Activated CD4-positive, alpha-beta T cell treated with anti-CD3 and anti-CD28 coated beads, Interleukin-2, Interleukin-4, amounts not matched to agents 100 ng/mL and 50 ng/mL, durations not matched to agents 16 hours and 8 hours (primary cell): ENCODE measurements around the gene ID4.
"Not testable (repeated sequence)": the region's sequence is repeated elsewhere in the genome, so short reads cannot be mapped to it uniquely, and the experiment has no call there.

Source experiments
- DNase-seq: peaks from one replicate; pipeline ENCODE4 v3.0.0-alpha.2; 2020; ENCODE audit warnings: low spot score

The ID4 gene

GRCh38 chr6:19833947-19834346 lies 3.2 kb upstream of the ID4 start:
- no peak for DNase-seq

GRCh38 chr6:19834858-19835257 lies 2.3 kb upstream of the ID4 start:
- no peak for DNase-seq

DNA sequence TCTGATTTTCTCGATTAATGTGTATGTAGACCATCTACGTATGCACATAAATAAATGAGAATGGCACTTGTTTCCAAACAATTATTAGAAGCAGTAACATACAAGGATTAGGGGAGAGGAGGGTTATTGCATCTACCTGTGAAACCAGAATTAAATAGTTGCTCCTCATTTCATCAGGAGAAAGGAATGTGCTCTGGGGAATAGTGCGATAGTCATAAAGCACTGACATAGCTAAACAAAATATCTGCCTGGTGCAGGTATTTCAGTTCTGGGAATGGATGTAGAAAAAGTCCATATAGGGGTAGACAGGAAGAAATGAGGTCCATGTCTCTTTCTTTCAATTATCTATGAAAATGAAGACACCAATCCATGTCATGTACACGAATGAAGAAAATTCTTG lies 1.6 kb upstream of the ID4 start:
- DNase-seq: no peak

DNA sequence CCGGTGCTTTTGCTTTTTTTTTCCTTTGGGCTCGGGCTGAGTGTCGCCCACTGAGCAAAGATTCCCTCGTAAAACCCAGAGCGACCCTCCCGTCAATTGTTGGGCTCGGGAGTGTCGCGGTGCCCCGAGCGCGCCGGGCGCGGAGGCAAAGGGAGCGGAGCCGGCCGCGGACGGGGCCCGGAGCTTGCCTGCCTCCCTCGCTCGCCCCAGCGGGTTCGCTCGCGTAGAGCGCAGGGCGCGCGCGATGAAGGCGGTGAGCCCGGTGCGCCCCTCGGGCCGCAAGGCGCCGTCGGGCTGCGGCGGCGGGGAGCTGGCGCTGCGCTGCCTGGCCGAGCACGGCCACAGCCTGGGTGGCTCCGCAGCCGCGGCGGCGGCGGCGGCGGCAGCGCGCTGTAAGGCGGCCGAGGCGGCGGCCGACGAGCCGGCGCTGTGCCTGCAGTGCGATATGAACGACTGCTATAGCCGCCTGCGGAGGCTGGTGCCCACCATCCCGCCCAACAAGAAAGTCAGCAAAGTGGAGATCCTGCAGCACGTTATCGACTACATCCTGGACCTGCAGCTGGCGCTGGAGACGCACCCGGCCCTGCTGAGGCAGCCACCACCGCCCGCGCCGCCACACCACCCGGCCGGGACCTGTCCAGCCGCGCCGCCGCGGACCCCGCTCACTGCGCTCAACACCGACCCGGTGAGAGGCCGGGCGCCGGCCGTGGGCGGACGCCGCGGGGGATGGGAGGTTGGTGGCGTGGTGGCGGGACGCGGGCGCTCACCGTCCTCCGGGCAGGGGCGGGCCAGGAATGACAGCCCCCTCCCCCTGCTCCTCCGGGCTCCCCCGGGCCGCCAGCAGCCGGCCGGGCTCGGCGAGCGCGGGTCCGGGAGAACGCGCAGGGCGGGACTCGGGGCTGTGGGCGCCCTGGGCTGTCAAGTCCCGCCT lies 606 bp downstream of the ID4 start:
- no peak for DNase-seq

DNA sequence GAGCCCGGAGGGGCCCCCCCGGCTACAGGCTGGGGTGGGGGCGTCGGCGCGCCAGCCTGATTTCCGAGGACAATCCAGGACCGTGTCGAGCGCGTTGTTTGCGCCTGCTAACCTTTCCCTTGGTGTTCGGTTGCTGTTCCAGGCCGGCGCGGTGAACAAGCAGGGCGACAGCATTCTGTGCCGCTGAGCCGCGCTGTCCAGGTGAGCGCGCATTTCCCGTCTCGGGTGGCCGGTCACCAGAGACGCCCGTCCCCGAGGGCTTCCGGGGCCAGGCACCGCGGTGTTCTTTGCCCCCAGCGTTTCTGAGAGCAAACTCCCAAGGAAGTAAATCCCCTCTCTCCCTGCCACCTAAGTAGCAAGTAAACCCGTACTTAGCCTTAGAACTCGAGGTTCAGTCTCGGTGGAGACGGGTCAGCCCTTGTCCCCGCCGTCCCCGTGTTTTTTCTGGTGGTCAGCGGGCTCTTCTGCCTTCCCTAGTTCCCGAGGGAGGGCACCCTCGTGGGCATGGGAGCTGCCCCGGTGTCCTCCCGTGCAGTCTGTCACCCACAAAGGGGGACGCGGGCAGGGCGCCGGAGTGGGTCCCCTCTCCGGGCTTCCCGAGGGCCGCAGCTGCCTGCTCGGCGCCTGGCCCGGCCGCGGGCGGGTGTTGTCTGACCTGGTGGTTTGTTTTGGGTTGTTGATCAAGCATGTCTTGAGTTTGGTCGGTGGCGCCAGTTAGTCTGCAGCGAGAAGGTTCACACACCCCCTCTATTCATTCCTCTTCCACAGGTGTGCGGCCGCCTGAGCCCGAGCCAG lies 1.5 kb downstream of the ID4 start:
- no peak for DNase-seq

DNA sequence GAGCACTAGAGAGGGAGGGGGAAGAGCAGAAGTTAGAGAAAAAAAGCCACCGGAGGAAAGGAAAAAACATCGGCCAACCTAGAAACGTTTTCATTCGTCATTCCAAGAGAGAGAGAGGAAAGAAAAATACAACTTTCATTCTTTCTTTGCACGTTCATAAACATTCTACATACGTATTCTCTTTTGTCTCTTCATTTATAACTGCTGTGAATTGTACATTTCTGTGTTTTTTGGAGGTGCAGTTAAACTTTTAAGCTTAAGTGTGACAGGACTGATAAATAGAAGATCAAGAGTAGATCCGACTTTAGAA lies 2.0 kb downstream of the ID4 start:
- DNase-seq: no peak

DNA sequence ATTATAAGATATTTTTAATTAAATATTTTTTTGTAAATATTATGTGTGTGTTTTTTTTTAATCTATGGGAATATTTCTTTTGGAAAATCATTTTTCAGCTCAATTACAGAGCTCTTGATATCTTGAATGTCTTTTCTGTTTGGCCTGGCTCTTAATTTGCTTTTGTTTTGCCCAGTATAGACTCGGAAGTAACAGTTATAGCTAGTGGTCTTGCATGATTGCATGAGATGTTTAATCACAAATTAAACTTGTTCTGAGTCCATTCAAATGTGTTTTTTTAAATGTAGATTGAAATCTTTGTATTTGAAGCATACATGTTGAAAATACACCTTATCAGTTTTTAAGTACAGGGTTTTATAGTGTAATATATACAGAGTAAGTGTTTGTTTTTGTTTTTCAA lies 2.6 kb downstream of the ID4 start:
- no peak for DNase-seq

- no peak for DNase-seq
These were observed 4.0 kb downstream of the ID4 start for GRCh38 chr6:19841181-19841580.

DNA sequence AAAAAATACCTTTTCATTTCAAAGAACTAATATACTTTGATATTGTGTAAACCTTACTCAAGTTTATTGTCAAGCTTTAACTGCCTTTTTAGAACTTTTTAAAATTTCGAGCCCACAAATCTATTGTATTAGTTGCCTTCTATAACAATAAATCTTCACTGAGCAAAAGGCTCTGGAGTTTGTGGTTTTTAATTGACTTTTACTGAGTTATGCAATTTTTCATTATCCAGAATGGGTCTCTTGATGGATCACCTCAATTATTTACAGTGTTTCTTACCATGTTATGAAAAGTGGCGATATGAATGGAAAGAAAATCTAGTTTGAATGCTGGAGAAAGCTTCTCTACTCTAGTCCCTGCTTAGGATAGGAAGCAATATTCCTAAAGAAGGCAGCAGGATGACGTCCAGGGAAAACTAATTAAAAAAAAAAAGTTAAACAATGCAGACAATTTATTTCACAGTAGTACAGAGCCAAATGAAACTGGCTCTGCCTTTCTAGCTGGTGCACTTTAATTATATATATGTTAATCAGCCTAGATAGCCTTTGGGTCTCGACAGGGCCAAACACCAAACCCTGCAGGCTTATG lies 5.0 kb downstream of the ID4 start:
- DNase-seq: no peak

DNA sequence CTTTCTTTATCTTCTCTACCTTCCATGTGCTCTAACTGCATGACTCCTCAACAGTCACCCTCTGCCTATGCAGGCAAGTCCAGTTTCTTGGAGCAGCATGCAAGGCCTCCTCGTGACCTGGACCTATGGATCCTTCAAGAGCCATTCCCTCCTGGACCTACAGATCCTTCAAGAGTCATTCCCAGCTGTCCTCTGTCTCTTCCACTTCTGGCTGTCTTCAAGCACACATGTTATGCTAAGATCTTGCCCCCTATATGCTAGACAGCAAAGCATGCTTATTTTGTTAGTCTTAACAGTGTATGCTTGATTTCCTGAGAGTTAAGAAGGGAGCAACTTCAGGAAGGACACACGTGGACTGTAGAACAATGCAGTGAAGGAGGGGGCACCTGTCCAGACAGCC lies 7.5 kb downstream of the ID4 start:
- no peak for DNase-seq

DNA sequence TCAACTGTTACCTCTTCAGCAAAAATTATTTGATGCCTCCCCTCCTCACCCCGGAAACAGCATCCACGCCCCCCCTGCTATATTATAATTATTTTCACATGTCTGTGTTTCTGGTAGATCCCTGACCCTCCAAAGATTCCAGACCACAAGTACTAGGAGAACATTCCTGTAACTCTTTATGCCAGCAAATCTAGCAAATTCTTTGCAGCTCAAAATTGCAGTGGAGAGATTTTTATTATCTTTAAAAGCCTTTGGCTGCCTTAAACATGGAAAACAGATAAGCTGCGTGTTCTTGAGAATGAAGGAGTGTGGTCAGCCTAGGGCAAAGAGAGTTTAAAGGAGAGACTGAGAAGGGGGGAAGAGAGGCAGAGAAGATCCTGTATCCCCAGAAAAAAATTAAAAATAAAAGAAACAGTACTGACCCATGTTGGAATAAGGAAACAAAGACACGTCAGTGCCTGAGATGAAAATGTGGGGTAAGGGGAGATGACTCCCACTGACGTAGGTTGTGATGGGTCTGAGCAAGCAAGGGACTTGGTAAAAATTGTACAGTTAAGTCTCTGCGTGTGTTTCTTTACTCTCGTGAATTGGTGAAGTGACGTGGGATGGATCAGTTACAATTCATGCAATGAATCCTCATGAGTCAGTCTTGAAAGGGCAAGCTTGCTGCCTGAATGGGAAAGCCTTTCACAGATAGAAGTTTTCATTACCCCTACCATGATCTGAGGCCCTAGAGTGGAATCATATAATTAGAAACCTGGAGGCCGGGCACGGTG lies 8.3 kb downstream of the ID4 start:
- DNase-seq: no peak

- DNase-seq: no peak
These were observed 11.4 kb downstream of the ID4 start for GRCh38 chr6:19848465-19849029.

- DNase-seq: no peak
These were observed 12.0 kb downstream of the ID4 start for GRCh38 chr6:19849196-19849595.

DNA sequence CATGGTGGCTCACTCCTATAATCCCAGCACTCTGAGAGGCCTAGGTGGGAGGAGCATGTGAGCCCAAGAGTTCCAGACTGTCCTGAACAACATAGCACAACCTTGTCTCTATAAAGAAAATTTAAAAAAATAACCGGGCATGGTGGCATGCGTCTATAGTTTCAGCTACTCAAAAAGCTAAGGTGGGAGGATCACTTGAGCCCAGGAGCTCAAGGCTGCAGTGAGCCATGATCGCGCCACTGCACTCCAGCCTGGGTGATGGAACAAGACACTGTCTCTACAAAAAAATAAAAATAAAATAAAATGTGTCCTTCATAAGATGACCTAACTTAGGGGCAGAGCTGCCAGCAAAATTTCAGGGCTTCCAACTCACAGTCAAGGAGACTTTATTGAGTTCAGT lies 12.6 kb downstream of the ID4 start:
- no peak for DNase-seq

- peak; percentile 11 for DNase-seq
These were observed 14.3 kb downstream of the ID4 start for GRCh38 chr6:19851241-19852089.

- DNase-seq: no peak
These were observed 14.9 kb downstream of the ID4 start for GRCh38 chr6:19852090-19852457.

GRCh38 chr6:19852927-19853326 lies 15.8 kb downstream of the ID4 start:
- no peak for DNase-seq

GRCh38 chr6:19854421-19855015 lies 17.3 kb downstream of the ID4 start:
- DNase-seq: not testable (repeated sequence)

DNA sequence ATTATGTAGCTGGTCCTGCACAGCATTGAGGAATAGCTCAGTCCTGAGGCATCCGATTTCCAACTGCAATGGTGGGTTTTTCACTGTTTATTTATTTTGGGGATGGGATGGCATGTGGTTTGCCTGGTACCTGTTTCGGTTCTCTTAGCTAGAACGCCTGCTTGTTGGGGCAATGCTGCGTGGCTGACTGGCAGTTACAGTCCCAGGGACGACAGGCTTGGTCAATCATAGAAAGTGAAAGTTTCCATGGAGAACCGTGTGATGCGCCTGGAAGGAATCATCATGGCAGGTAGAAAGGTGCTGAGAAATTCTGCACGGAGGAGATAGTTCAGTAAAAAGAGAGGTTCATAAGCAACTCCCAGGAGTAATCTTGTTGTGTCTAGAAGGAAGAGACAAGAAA lies 18.4 kb downstream of the ID4 start:
- no peak for DNase-seq

DNA sequence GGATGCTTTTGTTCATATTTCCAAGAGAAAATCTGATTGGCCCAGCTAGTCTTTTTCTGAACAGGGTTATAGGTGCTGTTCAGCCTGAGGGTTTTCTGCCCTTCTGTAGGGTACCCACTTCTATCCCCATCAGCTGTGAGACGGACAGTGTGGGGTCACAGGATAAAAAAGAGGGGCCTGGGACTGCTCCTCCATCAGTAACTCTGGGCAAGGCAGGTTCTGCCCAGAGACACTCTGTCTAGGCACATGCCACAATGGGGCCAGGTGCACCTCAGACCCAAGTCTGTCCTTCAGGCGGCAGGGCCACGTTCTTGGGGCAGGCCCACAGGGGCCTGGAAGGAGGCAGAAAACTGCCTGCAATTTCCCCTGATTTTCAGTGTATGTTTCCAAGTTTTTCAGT lies 20.0 kb downstream of the ID4 start:
- no peak for DNase-seq

DNA sequence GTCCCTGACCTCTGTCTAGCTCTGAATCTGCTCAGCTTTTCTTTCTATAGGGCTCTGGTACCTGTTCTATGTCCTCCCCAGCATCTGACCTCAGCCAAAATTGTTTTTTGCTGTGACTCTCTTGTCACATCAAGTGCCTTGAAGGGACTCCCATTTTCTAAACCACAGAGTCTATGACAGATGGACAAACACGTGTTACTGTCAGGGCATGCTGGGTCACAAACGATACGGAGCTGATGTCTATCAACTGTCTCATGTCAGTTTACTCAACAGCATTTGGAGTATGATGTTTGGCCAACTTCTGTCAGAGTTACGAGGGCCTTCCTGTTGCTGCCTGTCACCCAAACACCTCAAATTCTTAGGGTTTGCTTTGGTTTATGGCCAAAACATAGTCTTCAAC lies 20.5 kb downstream of the ID4 start:
- no peak for DNase-seq
